Pancreas (tissue), 10 donors: Measurements from ENCODE around the gene ARHGAP31. TPM values are rescaled to one million over a fixed set of nuclear protein-coding genes. Genes with fewer than 3 reads are reported as not detected.
"Not testable (repeated sequence)": the region's sequence is repeated elsewhere in the genome, so short reads cannot be mapped to it uniquely, and the experiment has no call there.

Experiments used
- ATAC-seq, 4 donors: fragments of 200-7000 bp; cut with Tn5 transposase; one replicate each; pipeline versions ENCODE4 v1.8.0 to v1.9.1; 2020; ENCODE audit warnings: mild to moderate bottlenecking in 4 of 4, moderate library complexity in 4 of 4
- DNase-seq, 6 donors: peaks; one replicate each; pipeline ENCODE4 v3.0.0-alpha.2; 2020
- FAIRE-seq: peaks from 2 replicates; lab custom pipeline; 2012; peaks lifted over from hg19 to GRCh38; lab: Jason Lieb, UNC
- H3K27ac ChIP-seq, 4 donors: fragments of 200-600 bp; sonication (generic); 1 replicate in 3 of 4; 2 replicates in 1 of 4; pipeline versions ENCODE4 v1.5.0 to v1.8.0; 2020
- H3K27me3 ChIP-seq, 4 donors: fragments of 200-600 bp; one replicate each; pipeline ENCODE4 v1.8.0; 2021
- H3K36me3 ChIP-seq, 3 donors: fragments of 200-600 bp; sonication (generic) in 1 of 3; one replicate each; pipeline versions ENCODE4 v1.5.0 to v1.8.0; 2020 to 2021
- H3K4me1 ChIP-seq, 3 donors: fragments of 200-600 bp; one replicate each; pipeline ENCODE4 v1.8.0; 2021
- H3K4me3 ChIP-seq, 4 donors: fragments of 200-600 bp; sonication (generic) in 2 of 4; one replicate each; pipeline versions ENCODE4 v1.5.0 to v1.8.0; 2020 to 2021
- H3K9me3 ChIP-seq, 4 donors: fragments of 200-600 bp; one replicate each; pipeline ENCODE4 v1.8.0; 2021
- CTCF ChIP-seq, 4 donors: fragments of 200-600 bp; sonication (generic) in 3 of 4; IDR thresholded peaks; one replicate each; pipeline versions ENCODE4 v1.5.0 to v1.8.0; 2021; ENCODE audit warnings: antibody characterized with exemption in 4 of 4
- WGBS, 2 donors: extraction: QIAGEN DNeasy Blood & Tissue Kit; methylation state at CpG; one replicate each; pipeline ENCODE4 v1.1.7; 2013; 5-methylcytosine and 5-hydroxymethylcytosine counted together
- intact Hi-C, 3 donors: fragments of 100-400 bp; cut with DNase I; formaldehyde crosslinking; loops; one replicate each; pipeline versions ENCODE4 v1.11.1 to v1.14.2; 2022
- polyA plus RNA-seq, 2 donors: library from polyadenylated mRNA; stranded (reverse); fragments of 200-250 nt; gene quantifications; one replicate each; pipeline ENCODE4 v1.2.3, GENCODE V29; 2013
- total RNA-seq, 6 donors: library from RNA; stranded (reverse); fragmentation: NEBNext Ultra II Directional in 4 of 6; extraction: Animal tissue kit (Norgen Biotek cat#: 25700) in 4 of 6; gene quantifications; one replicate each; pipeline versions ENCODE4 v1.2.1 to v1.2.4, GENCODE V29; 2021 to 2023
- donor health status: healthy with polysubstance abuse.
- donor health status: DM: no; HTN: no; CAD: no; lungs with moderate emphysema.
- donor health status: DM: no; HTN: no; CAD: no.
- donor health status: control.
- donor health status: control.
- donor health status: Bipolar disorder and iron deficiency.
- donor health status: DM: yes; HTN: yes; CAD: no.
- donor health status: DM: no; HTN: no; CAD: no.
- donor health status: DM: no; HTN: no; CAD: no.
- donor health status: DM: yes; HTN: yes; CAD: no.

The ARHGAP31 gene
- total and polyA plus RNA-seq, 8 donors: 1.5 to 8.3 (median 3.1) TPM

- DNase-seq: no peak
- WGBS, 2 donors: 85 to 88% methylated on average over 1 of the region's 1 CpG
- Histone ChIP-seq H3K27me3 (no peaks in the 10 kb centered on the region), H3K4me3 (no peak overlapping the region), H3K9me3 (no peaks in the 10 kb centered on the region), H3K27ac (no peak overlapping the region), H3K4me1 (no peaks in the 10 kb centered on the region), H3K36me3 (no peaks in the 10 kb centered on the region)
- no peak for ATAC-seq
- FAIRE-seq: no peak
- intact Hi-C loops: no loop called here
- no peak for TF ChIP-seq CTCF (IDR thresholded peaks at IDR 0.05)
These were observed 10.1 kb downstream of the ARHGAP31 start for GRCh38 chr3:119304201-119304713.

GRCh38 chr3:119305286-119305685, 11.1 kb downstream of the ARHGAP31 start:
- TF ChIP-seq CTCF (IDR thresholded peaks at IDR 0.05): no peak
- no peaks in the 10 kb centered on the region for H3K9me3 ChIP-seq
- H3K27me3 ChIP-seq: no peaks in the 10 kb centered on the region
- H3K4me3 ChIP-seq: no peak overlapping the region
- intact Hi-C loops: no loop called here
- DNase-seq (no peak), FAIRE-seq (no peak), ATAC-seq (peak in 1 of 4 donors; percentile 44)
- 92 to 95% methylated on average over 1 of the region's 1 CpG for WGBS, 2 donors
- no peak overlapping the region for H3K27ac ChIP-seq
- H3K4me1 ChIP-seq: no peaks in the 10 kb centered on the region
- H3K36me3 ChIP-seq: no peaks in the 10 kb centered on the region

GRCh38 chr3:119306378-119306777, 12.2 kb downstream of the ARHGAP31 start:
- H3K4me3 ChIP-seq, H3K4me1 ChIP-seq, H3K27me3 ChIP-seq, H3K27ac ChIP-seq, H3K36me3 ChIP-seq, DNase-seq, ATAC-seq, FAIRE-seq, H3K9me3 ChIP-seq, intact Hi-C loops: not testable (repeated sequence)
- 91 to 92% methylated on average over 9 of the region's 9 CpGs for WGBS, 2 donors

GRCh38 chr3:119308355-119308754, 14.2 kb downstream of the ARHGAP31 start:
- WGBS, 2 donors: 92 to 100% methylated on average over 1 of the region's 1 CpG
- H3K36me3 ChIP-seq: no peaks in the 10 kb centered on the region
- no peaks in the 10 kb centered on the region for H3K9me3 ChIP-seq
- ATAC-seq: no peak
- H3K4me3 ChIP-seq: no peak overlapping the region
- no peaks in the 10 kb centered on the region for H3K27me3 ChIP-seq
- intact Hi-C loops: no loop called here
- H3K4me1 ChIP-seq: no peaks in the 10 kb centered on the region
- no peak for TF ChIP-seq CTCF (IDR thresholded peaks at IDR 0.05)
- DNase-seq: no peak
- no peak overlapping the region for H3K27ac ChIP-seq
- FAIRE-seq: no peak

- TF ChIP-seq CTCF (IDR thresholded peaks at IDR 0.05): no peak
- no peak for ATAC-seq
- FAIRE-seq: no peak
- Histone ChIP-seq H3K9me3 (no peaks in the 10 kb centered on the region), H3K4me3 (no peak overlapping the region), H3K27me3 (no peaks in the 10 kb centered on the region), H3K27ac (no peak overlapping the region), H3K36me3 (no peaks in the 10 kb centered on the region), H3K4me1 (no peaks in the 10 kb centered on the region)
- 95 to 96% methylated on average over 4 of the region's 4 CpGs for WGBS, 2 donors
- DNase-seq: no peak
- intact Hi-C loops: no loop called here
These were observed 15.4 kb downstream of the ARHGAP31 start for GRCh38 chr3:119309591-119309990.
